Caco-2 (cell line): ENCODE measurements around the gene SERINC4. TPM values are rescaled to one million over a fixed set of nuclear protein-coding genes. Genes with fewer than 3 reads are reported as not detected.

Experiments
- BruUV-seq: library from RNA; stranded (reverse); fragments of 400-500 nt; replicated peaks from 2 replicates; lab custom pipeline; 2021; lab: Mats Ljungman, UMichigan
- CTCF ChIA-PET: fragments of 300-600 bp; sonication (Branson Sonifier 250); formaldehyde crosslinking; loops from one replicate; lab custom pipeline; 2022; ENCODE audit warnings: antibody characterized with exemption; lab: Charles Lee
- POLR2A ChIA-PET: fragments of 300-600 bp; sonication (Branson Sonifier 250); formaldehyde crosslinking; loops from one replicate; lab custom pipeline; 2022; ENCODE audit warnings: antibody characterized with exemption; lab: Charles Lee
- DNase-seq, 2 experiments: peaks; one replicate each; pipeline versions ENCODE4 v3.0.0 to v3.0.0-alpha.2; 2020 to 2022
- H3K27me3 ChIP-seq: replicated peaks from 2 replicates; pipeline ENCODE4 v1.6.0; 2011; ENCODE audit warnings: low read length; ENCODE audit not compliant: control insufficient read depth, insufficient read depth
- H3K36me3 ChIP-seq: 2 replicates; pipeline ENCODE4 v1.5.1; 2011; ENCODE audit warnings: low read length; ENCODE audit not compliant: control insufficient read depth, insufficient read depth
- H3K4me1 ChIP-seq: fragments of 250-450 bp; sonication (Bioruptor Pico); 2 replicates; pipeline ENCODE4 v1.5.1; 2020; ENCODE audit warnings: mild to moderate bottlenecking
- H3K4me3 ChIP-seq: 2 replicates; pipeline ENCODE4 v1.5.1; 2011; ENCODE audit warnings: low read depth, mild to moderate bottlenecking, control low read depth, low read length
- H3K9me3 ChIP-seq: fragments of 250-450 bp; sonication (Bioruptor Pico); 2 replicates; pipeline ENCODE4 v1.5.1; 2020; ENCODE audit warnings: mild to moderate bottlenecking, moderate library complexity
- H3K27ac Mint-ChIP-seq: one replicate; pipeline ENCODE4 v1.8.0; 2022; ENCODE audit warnings: mixed read lengths; ENCODE audit not compliant: unreplicated experiment
- H3K27me3 Mint-ChIP-seq: one replicate; pipeline ENCODE4 v1.8.0; 2022; ENCODE audit warnings: mixed read lengths; ENCODE audit not compliant: insufficient read depth, unreplicated experiment
- H3K36me3 Mint-ChIP-seq: one replicate; pipeline ENCODE4 v1.8.0; 2022; ENCODE audit warnings: mild to moderate bottlenecking, mixed read lengths; ENCODE audit not compliant: insufficient read depth, unreplicated experiment
- H3K4me1 Mint-ChIP-seq: one replicate; pipeline ENCODE4 v1.8.0; 2022; ENCODE audit warnings: low read depth, mixed read lengths; ENCODE audit not compliant: unreplicated experiment
- H3K4me3 Mint-ChIP-seq: one replicate; pipeline ENCODE4 v1.8.0; 2022; ENCODE audit warnings: mild to moderate bottlenecking, moderate library complexity, mixed read lengths; ENCODE audit not compliant: unreplicated experiment
- H3K9me3 Mint-ChIP-seq: one replicate; pipeline ENCODE4 v1.8.0; 2022; ENCODE audit warnings: mixed read lengths; ENCODE audit not compliant: unreplicated experiment
- CTCF ChIP-seq, 2 experiments: fragments of 200-600 bp in 1 of 2; IDR thresholded peaks; 1 replicate in 1 of 2; 2 replicates in 1 of 2; pipeline versions ENCODE4 v1.5.1 to v1.8.0; 2011 to 2022; ENCODE audit warnings: antibody characterized with exemption in 1 of 2, control low read depth in 1 of 2, inconsistent platforms in 1 of 2, low read depth in 1 of 2, low read length in 1 of 2, mild to moderate bottlenecking in 1 of 2, moderate library complexity in 1 of 2; ENCODE audit not compliant: insufficient read depth in 1 of 2, severe bottlenecking in 1 of 2, unreplicated experiment in 1 of 2
- intact Hi-C: fragments of 100-400 bp; cut with micrococcal nuclease; formaldehyde crosslinking; loops from one replicate; pipeline ENCODE4 v1.10.0; 2022; ENCODE audit not compliant: unreplicated experiment
- total RNA-seq: library from RNA; stranded (reverse); gene quantifications from 2 replicates; pipeline ENCODE4 v1.2.3, GENCODE V29; 2022

The SERINC4 gene
- total RNA-seq, 1 experiment from 2014 or later = 0.23 TPM

GRCh38 chr15:43792761-43793476 is 7.1 kb downstream of the SERINC4 start:
- intact Hi-C loops = no loop called here
- Mint-ChIP-seq H3K27me3 (no peaks in the 10 kb centered on the region), H3K4me1 (peaks cover 12% of the 10 kb centered on the region), H3K36me3 (peaks cover 54% of the 10 kb centered on the region), H3K27ac (peak overlapping the region; percentile 97), H3K4me3 (peak overlapping the region; percentile 98), H3K9me3 (no peaks in the 10 kb centered on the region)
- Histone ChIP-seq H3K27me3 (no peaks in the 10 kb centered on the region), H3K36me3 (peaks cover 5% of the 10 kb centered on the region; the same call in 1 of the 2 replicates), H3K4me3 (peak overlapping the region; percentile 92), H3K4me1 (peaks cover 11% of the 10 kb centered on the region; the same call in 1 of the 2 replicates), H3K9me3 (no peaks in the 10 kb centered on the region)
- no peak for TF ChIP-seq CTCF (IDR thresholded peaks at IDR 0.05; ENCODE audit: insufficient read depth in 1 of 2, low read depth in 1 of 2, low read length in 1 of 2, severe bottlenecking in 1 of 2, unreplicated experiment in 1 of 2)
- CTCF ChIA-PET = no interaction called here
- TSS peak; percentile 46 for BruUV-seq
- DNase-seq = peak; percentile 19 to 38
- POLR2A ChIA-PET = interaction anchor here (0.6 to 1.9 kb wide), 3 partner anchors 32 to 423 kb away, joined by 3 to 6 read pairs (median 3); partner anchors contain the start of genes MFAP1, TUBGCP4 and ZSCAN29

- peak; percentile 99 to 100 for DNase-seq
- H3K4me1 Mint-ChIP-seq = peaks cover 12% of the 10 kb centered on the region
- no peaks in the 10 kb centered on the region for H3K9me3 Mint-ChIP-seq
- intact Hi-C loops = no loop called here
- Histone ChIP-seq H3K9me3 (no peaks in the 10 kb centered on the region), H3K4me1 (peaks cover 11% of the 10 kb centered on the region; the same call in 1 of the 2 replicates), H3K27me3 (no peaks in the 10 kb centered on the region), H3K4me3 (peak within 1 kb of the TSS; percentile 92), H3K36me3 (peaks cover 5% of the 10 kb centered on the region; the same call in 1 of the 2 replicates)
- TSS peak; percentile 48 for BruUV-seq
- ChIA-PET CTCF (no interaction called here), POLR2A (interaction anchor here (1.9 kb wide), 1 partner anchor 33 kb away, joined by 6 read pairs; the partner anchor contains the start of gene MFAP1)
- TF ChIP-seq CTCF (IDR thresholded peaks at IDR 0.05; ENCODE audit: insufficient read depth in 1 of 2, low read depth in 1 of 2, low read length in 1 of 2, severe bottlenecking in 1 of 2, unreplicated experiment in 1 of 2) = no peak
- H3K27ac Mint-ChIP-seq = peak within 1 kb of the TSS; percentile 97
- peak within 1 kb of the TSS; percentile 98 for H3K4me3 Mint-ChIP-seq
- H3K36me3 Mint-ChIP-seq = peaks cover 54% of the 10 kb centered on the region
- no peaks in the 10 kb centered on the region for H3K27me3 Mint-ChIP-seq
These were observed 7.8 kb downstream of the SERINC4 start, which contains the start of gene SERF2 for GRCh38 chr15:43791993-43792760. Gene SERF2, plus strand, starts transcription at chr15:43792320. Its CDS starts 57 bp downstream, at chr15:43792377.

- DNase-seq = no peak
- Mint-ChIP-seq H3K4me3 (no peak overlapping the region), H3K36me3 (peaks cover 26% of the 10 kb centered on the region), H3K9me3 (no peaks in the 10 kb centered on the region), H3K27me3 (no peaks in the 10 kb centered on the region), H3K4me1 (peaks cover 10% of the 10 kb centered on the region), H3K27ac (no peak overlapping the region)
- H3K9me3 ChIP-seq = no peaks in the 10 kb centered on the region
- H3K36me3 ChIP-seq = peaks cover 2% of the 10 kb centered on the region; the same call in 1 of the 2 replicates
- ChIA-PET POLR2A (interaction anchor here (0.8 kb wide), 1 partner anchor 35 kb away, joined by 3 read pairs; the partner anchor contains the start of gene MFAP1), CTCF (no interaction called here)
- TF ChIP-seq CTCF (IDR thresholded peaks at IDR 0.05; ENCODE audit: insufficient read depth in 1 of 2, low read depth in 1 of 2, low read length in 1 of 2, severe bottlenecking in 1 of 2, unreplicated experiment in 1 of 2) = no peak
- no TSS peak for BruUV-seq
- intact Hi-C loops = no loop called here
- no peak overlapping the region for H3K4me3 ChIP-seq
- H3K4me1 ChIP-seq = peaks cover 11% of the 10 kb centered on the region; the same call in 1 of the 2 replicates
- H3K27me3 ChIP-seq = no peaks in the 10 kb centered on the region
These were observed 10.6 kb downstream of the SERINC4 start for GRCh38 chr15:43789409-43789808.
